HCT116 (cell line): ENCODE measurements around the gene UTF1. TPM values are rescaled to one million over a fixed set of nuclear protein-coding genes. Genes with fewer than 3 reads are reported as not detected.

Experiments used
- ATAC-seq: fragments of 200-7000 bp; cut with Tn5 transposase; 2 replicates; pipeline ENCODE4 v1.9.1; 2020; ENCODE audit warnings: mild to moderate bottlenecking, moderate library complexity
- BruUV-seq: library from RNA; stranded (reverse); fragments of 400-500 nt; replicated peaks from 2 replicates; lab custom pipeline; 2021; lab: Mats Ljungman, UMichigan
- CTCF ChIA-PET: fragments of 300-600 bp; sonication (Branson Sonifier 250); formaldehyde crosslinking; loops from one replicate; lab custom pipeline; 2021; ENCODE audit warnings: antibody characterized with exemption; lab: Charles Lee
- POLR2A ChIA-PET: fragments of 300-600, 350-600 bp; sonication (Branson Sonifier 250); formaldehyde crosslinking; loops from one replicate; lab custom pipeline; 2021; ENCODE audit warnings: antibody characterized with exemption; lab: Charles Lee
- RAD21 ChIA-PET, 2 experiments: fragments of 300-600 bp; sonication (Branson Sonifier 250); formaldehyde crosslinking; loops; one replicate each; lab custom pipeline; 2023; ENCODE audit warnings: low total read pairs in 2 of 2; ENCODE audit not compliant: uncharacterized antibody in 2 of 2, unreplicated experiment in 2 of 2, low non-redundant PET in 1 of 2; lab: Charles Lee
- DNase-seq: peaks from one replicate; pipeline ENCODE4 v3.0.0-alpha.2; 2010; ENCODE audit warnings: low read depth, low spot score
- H2AFZ ChIP-seq: fragments of 200-600 bp; shearing (Covaris generic), sonication (generic); 2 replicates; pipeline ENCODE4 v1.6.1; 2017; ENCODE audit warnings: low read depth, mixed run types, mixed read lengths, antibody characterized with exemption, low read length; ENCODE audit not compliant: poor library complexity, severe bottlenecking
- H3K27ac ChIP-seq: 2 replicates; pipeline ENCODE4 v1.5.1; 2012; ENCODE audit warnings: low read depth, low read length
- H3K27me3 ChIP-seq: fragments of 200-600 bp; sonication (generic); 2 replicates; pipeline ENCODE4 v1.6.1; 2016; ENCODE audit warnings: mixed run types, low read length, mixed read lengths; ENCODE audit not compliant: insufficient read depth
- H3K36me3 ChIP-seq, 2 experiments: fragments of 200-500 bp in 1 of 2; fragments of 200-600 bp in 1 of 2; sonication (Bioruptor generic) in 1 of 2; sonication (generic) in 1 of 2; 2 replicates each; pipeline versions ENCODE4 v1.5.1 to v1.6.1; 2014 to 2016; ENCODE audit warnings: low read length in 2 of 2, inconsistent platforms in 1 of 2, mixed read lengths in 1 of 2, mixed run types in 1 of 2; ENCODE audit not compliant: insufficient read depth in 2 of 2, control insufficient read depth in 1 of 2
- H3K4me1 ChIP-seq, 2 experiments: fragments of 200-600 bp in 1 of 2; sonication (generic) in 1 of 2; 2 replicates each; pipeline versions ENCODE4 v1.5.1 to v1.6.1; 2012 to 2017; ENCODE audit warnings: low read length in 2 of 2, inconsistent platforms in 1 of 2, mild to moderate bottlenecking in 1 of 2, mixed read lengths in 1 of 2, mixed run types in 1 of 2, moderate library complexity in 1 of 2; ENCODE audit not compliant: insufficient read depth in 2 of 2, control insufficient read depth in 1 of 2
- H3K4me2 ChIP-seq: fragments of 200-600 bp; sonication (generic); 2 replicates; pipeline ENCODE4 v1.6.1; 2017; ENCODE audit warnings: mixed run types, low read length, mixed read lengths
- H3K4me3 ChIP-seq, 2 experiments: fragments of 200-600 bp in 1 of 2; sonication (generic) in 1 of 2; replicated peaks in 1 of 2; 2 replicates each; pipeline ENCODE4 v1.5.1; 2011 to 2016; ENCODE audit warnings: low read length in 2 of 2, control low read depth in 1 of 2, low read depth in 1 of 2, mild to moderate bottlenecking in 1 of 2, mixed read lengths in 1 of 2, mixed run types in 1 of 2
- H3K79me2 ChIP-seq: fragments of 200-600 bp; sonication (generic); 2 replicates; pipeline ENCODE4 v1.6.1; 2017; ENCODE audit warnings: mild to moderate bottlenecking, mixed run types, low read length, moderate library complexity, mixed read lengths; ENCODE audit not compliant: insufficient read depth
- H3K9ac ChIP-seq: fragments of 200-600 bp; sonication (generic); 2 replicates; pipeline ENCODE4 v1.6.1; 2016; ENCODE audit warnings: low read length, mixed read lengths
- H3K9me2 ChIP-seq: fragments of 200-600 bp; sonication (generic), shearing (Covaris generic); 2 replicates; pipeline ENCODE4 v1.6.1; 2017; ENCODE audit warnings: mixed run types, mild to moderate bottlenecking, moderate library complexity; ENCODE audit not compliant: insufficient read depth
- H3K9me3 ChIP-seq, 2 experiments: fragments of 200-500 bp in 1 of 2; fragments of 200-600 bp in 1 of 2; sonication (Bioruptor generic) in 1 of 2; sonication (generic) in 1 of 2; 2 replicates each; pipeline ENCODE4 v1.6.1; 2014 to 2017; ENCODE audit warnings: low read length in 2 of 2, mixed read lengths in 2 of 2, inconsistent platforms in 1 of 2, low read depth in 1 of 2, mild to moderate bottlenecking in 1 of 2, mixed run types in 1 of 2, moderate library complexity in 1 of 2; ENCODE audit not compliant: control insufficient read depth in 1 of 2, insufficient read depth in 1 of 2
- H4K20me1 ChIP-seq: fragments of 200-600 bp; sonication (generic), shearing (Covaris generic); 2 replicates; pipeline ENCODE4 v1.6.1; 2017; ENCODE audit warnings: mixed run types, mild to moderate bottlenecking, moderate library complexity; ENCODE audit not compliant: insufficient read depth
- ATF3 ChIP-seq: IDR thresholded peaks from 2 replicates; pipeline ENCODE4 v1.6.1; 2012
- CBX3 ChIP-seq: IDR thresholded peaks from 2 replicates; pipeline ENCODE4 v1.6.1; 2012; ENCODE audit warnings: low read depth
- CEBPB ChIP-seq: IDR thresholded peaks from 2 replicates; pipeline ENCODE4 v1.6.1; 2012; ENCODE audit warnings: low read depth
- EGR1 ChIP-seq: IDR thresholded peaks from 2 replicates; pipeline ENCODE4 v1.6.1; 2012; ENCODE audit warnings: low read depth
- ELF1 ChIP-seq: IDR thresholded peaks from 2 replicates; pipeline ENCODE4 v1.6.1; 2012; ENCODE audit warnings: low read depth, borderline replicate concordance
- EZH2 ChIP-seq: fragments of 200-600 bp; sonication (generic); IDR thresholded peaks from 2 replicates; pipeline ENCODE4 v1.6.1; 2017; ENCODE audit warnings: antibody characterized with exemption, mixed run types
- EZH2phosphoT487 ChIP-seq: fragments of 200-600 bp; IDR thresholded peaks from 2 replicates; pipeline ENCODE4 v1.6.1; 2018; ENCODE audit warnings: antibody characterized with exemption, borderline replicate concordance
- FOSL1 ChIP-seq: IDR thresholded peaks from 2 replicates; pipeline ENCODE4 v1.6.1; 2012; ENCODE audit warnings: low read depth
- JUND ChIP-seq: IDR thresholded peaks from 2 replicates; pipeline ENCODE4 v1.6.1; 2012
- MAX ChIP-seq: IDR thresholded peaks from 2 replicates; pipeline ENCODE4 v1.6.1; 2012
- REST ChIP-seq: IDR thresholded peaks from 2 replicates; pipeline ENCODE4 v1.6.1; 2012; ENCODE audit warnings: low read depth
- SIN3A ChIP-seq: IDR thresholded peaks from 2 replicates; pipeline ENCODE4 v1.6.1; 2012; ENCODE audit warnings: low read depth
- SP1 ChIP-seq: IDR thresholded peaks from 2 replicates; pipeline ENCODE4 v1.6.1; 2012; ENCODE audit warnings: low read depth
- SRF ChIP-seq: IDR thresholded peaks from 2 replicates; pipeline ENCODE4 v1.6.1; 2012; ENCODE audit warnings: low read depth
- TCF7L2 ChIP-seq: IDR thresholded peaks from 2 replicates; pipeline ENCODE4 v1.7.0; 2011; ENCODE audit warnings: borderline replicate concordance, inconsistent platforms; ENCODE audit not compliant: insufficient read depth, insufficient read length; ENCODE audit errors: extremely low read depth
- YY1 ChIP-seq: IDR thresholded peaks from 2 replicates; pipeline ENCODE4 v1.6.1; 2011; ENCODE audit warnings: low read length, low read depth, moderate library complexity, mild to moderate bottlenecking; ENCODE audit not compliant: insufficient replicate concordance; ENCODE audit errors: extremely low read depth
- ZFX ChIP-seq: fragments of 450-650 bp; IDR thresholded peaks from 2 replicates; pipeline ENCODE4 v1.6.1; 2017
- intact Hi-C: fragments of 100-400 bp; cut with micrococcal nuclease; formaldehyde crosslinking; loops from 2 replicates; pipeline ENCODE4 v1.10.0; 2022
- total RNA-seq: library from RNA; stranded (reverse); gene quantifications from one replicate; pipeline ENCODE4 v1.2.1, GENCODE V29; 2021; ENCODE audit not compliant: unreplicated experiment

The UTF1 gene
- total RNA-seq, 1 experiment from 2014 or later: not detected

GRCh38 chr10:133197786-133198185 lies 32.2 kb upstream of the UTF1 start (continued):
- TF ChIP-seq ZFX (no peak), FOSL1 (no peak), JUND (no peak), SIN3A (no peak), EGR1 (no peak), EZH2phosphoT487 (no peak), REST (no peak), SP1 (no peak), SRF (no peak), TCF7L2 (no peak), CEBPB (no peak)
- TF ChIP-seq, all 23 proteins: peak for 0

GRCh38 chr10:133198206-133198605 lies 31.8 kb upstream of the UTF1 start:
- RAD21 ChIA-PET: no interaction called here
- H3K4me1 ChIP-seq: no peaks in the 10 kb centered on the region
- DNase-seq (no peak), ATAC-seq (no peak)
- H3K9me2 ChIP-seq: no peaks in the 10 kb centered on the region
- CTCF ChIA-PET: no interaction called here
- no peaks in the 10 kb centered on the region for H3K36me3 ChIP-seq
- no peak overlapping the region for H3K4me3 ChIP-seq
- no TSS peak for BruUV-seq
- no peak overlapping the region for H3K4me2 ChIP-seq
- H2AFZ ChIP-seq: no peak overlapping the region
- H3K9me3 ChIP-seq: no peaks in the 10 kb centered on the region
- no peaks in the 10 kb centered on the region for H3K27me3 ChIP-seq
- H3K9ac ChIP-seq: no peak overlapping the region
- H3K79me2 ChIP-seq: no peaks in the 10 kb centered on the region
- no peak for TF ChIP-seq SRF
- no peak for TF ChIP-seq REST
- TF ChIP-seq FOSL1: no peak
- no peak for TF ChIP-seq CBX3
- no peak for TF ChIP-seq YY1
- no peak for TF ChIP-seq EZH2
- TF ChIP-seq SIN3A: no peak
- no peak for TF ChIP-seq ELF1
- TF ChIP-seq MAX: no peak
- no peak for TF ChIP-seq JUND
- no peak for TF ChIP-seq ATF3
- POLR2A ChIA-PET: no interaction called here
- no peak overlapping the region for H3K27ac ChIP-seq
- H4K20me1 ChIP-seq: no peaks in the 10 kb centered on the region
- intact Hi-C loops: no loop called here
